HUDEP-2 (cell line): Measurements from ENCODE around the gene CCDC124.

ENCODE experiments used
- DNase-seq, 76 experiments: peaks; one replicate each; lab custom pipeline; 2025; ENCODE audit not compliant: unreplicated experiment in 76 of 76; lab: John Stamatoyannopoulos, UW

Gene CCDC124

DNA sequence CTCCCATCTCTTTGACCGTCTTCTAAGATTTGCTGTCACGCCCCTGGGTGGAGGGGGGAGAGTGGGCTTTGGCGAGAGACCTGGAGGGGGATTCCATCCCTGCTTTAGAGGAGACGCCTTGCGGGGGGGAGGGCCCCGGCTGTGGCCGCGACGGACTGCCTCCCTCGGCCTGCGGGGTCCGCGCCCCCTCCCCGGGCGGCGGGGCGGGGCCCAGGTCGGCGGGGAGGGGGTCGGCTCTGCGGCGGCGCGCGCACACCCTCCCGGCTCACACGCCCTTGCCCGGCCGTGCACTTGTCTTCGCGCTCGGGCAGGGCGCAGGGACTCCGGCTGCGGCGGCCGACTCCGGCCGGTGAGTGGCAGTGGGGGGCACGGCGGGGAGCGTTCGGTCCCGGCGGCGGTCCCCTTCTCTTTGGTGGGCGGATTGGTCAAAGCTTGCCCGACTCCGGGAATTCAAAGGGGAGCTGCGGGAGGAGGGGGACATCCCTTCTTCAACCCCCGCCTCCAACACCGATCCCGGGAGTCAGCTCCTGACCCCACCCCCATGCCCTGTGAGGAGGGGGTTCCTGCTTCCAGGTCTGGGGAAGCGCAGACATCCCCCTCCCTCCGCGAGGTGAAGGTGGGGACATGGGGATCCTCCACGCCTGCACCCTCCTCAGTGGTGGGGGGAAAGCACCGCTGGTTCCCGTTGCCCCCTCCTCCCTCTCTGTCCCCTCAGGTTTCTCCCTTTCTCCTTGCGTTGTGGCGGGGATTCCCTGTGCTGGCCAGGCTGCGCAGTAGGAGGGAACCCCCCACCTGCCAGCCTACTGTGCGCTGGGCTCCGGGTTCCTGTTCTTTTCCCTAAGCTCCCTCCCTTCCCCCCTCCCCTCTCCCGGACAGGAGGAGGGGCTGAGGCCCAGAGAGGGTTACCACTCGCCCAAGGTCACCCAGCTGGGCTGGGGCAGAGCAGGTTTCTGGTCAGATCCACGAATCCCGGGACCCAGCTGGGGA lies 19.5 kb downstream of the CCDC124 start:
- DNase-seq = no peak

- no peak for DNase-seq
These were observed 20.5 kb downstream of the CCDC124 start for GRCh38 chr19:17953316-17953801.

DNA sequence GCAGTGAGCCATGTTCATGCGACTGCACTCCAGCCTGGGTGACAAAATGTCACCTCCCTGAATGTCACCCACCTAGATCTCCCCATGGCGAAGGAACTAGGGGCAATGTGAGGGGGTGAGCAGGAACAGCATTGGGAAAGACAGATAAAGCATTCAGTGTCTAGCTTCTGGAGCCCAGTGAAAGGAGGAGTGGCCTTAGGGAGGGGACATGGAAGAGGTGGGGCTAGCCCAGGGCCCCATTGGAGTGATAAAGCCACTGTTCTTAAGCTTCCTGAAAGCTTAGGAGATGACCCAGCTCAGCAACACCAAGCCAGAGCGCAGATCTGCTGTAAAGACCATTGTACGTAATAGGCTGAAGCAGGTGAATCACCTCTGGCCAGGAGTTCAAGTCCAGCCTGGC lies 21.1 kb downstream of the CCDC124 start:
- DNase-seq = peak in 56 of 76 experiments; percentile 16 to 69 (median 46)

DNA sequence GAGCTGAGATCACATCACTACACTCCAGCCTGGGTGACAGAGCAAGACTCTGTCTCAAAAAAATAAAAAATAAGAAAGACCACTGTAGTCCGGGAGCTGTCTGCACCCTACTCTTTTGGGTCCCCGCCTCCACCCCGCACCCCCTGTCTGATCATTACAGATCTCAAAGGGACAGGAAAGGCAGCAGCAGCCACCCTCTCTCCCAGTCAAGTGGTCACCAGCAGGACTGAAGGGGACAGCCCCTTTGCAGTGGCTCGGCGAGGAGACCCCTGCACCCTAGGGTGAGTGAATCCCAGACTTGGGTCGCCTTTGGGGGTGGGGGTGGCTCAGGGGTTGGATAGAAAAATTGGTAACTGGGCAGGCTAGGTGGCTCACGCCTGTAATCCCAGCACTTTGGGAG lies 21.6 kb downstream of the CCDC124 start:
- no peak for DNase-seq

GRCh38 chr19:17957149-17957849 lies 24.5 kb downstream of the CCDC124 start:
- no peak for DNase-seq

DNA sequence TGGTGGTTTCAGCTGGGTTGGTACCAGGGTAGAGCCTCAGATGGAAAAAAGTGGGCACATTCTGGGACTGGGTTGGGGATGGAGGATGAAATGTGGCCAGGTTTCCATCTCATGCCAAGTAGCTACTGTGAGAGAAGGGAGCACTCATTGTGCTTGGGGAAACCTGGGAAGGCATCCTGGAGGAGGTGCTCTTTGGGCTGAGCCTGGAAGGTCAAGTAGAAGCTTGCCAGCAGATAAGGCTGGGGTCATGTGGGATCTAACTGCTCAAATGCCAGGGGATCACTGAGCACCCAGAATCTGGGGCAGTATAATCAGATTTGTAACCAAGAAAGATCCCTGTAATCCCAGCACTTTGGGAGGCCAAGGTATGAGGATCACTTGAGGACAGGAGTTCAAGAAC lies 25.1 kb downstream of the CCDC124 start:
- no peak for DNase-seq

GRCh38 chr19:17963936-17964691 lies 31.3 kb downstream of the CCDC124 start:
- no peak for DNase-seq

GRCh38 chr19:17965370-17966128 lies 32.7 kb downstream of the CCDC124 start:
- no peak for DNase-seq

- DNase-seq = no peak
These were observed 33.3 kb downstream of the CCDC124 start for GRCh38 chr19:17966129-17966483.

DNA sequence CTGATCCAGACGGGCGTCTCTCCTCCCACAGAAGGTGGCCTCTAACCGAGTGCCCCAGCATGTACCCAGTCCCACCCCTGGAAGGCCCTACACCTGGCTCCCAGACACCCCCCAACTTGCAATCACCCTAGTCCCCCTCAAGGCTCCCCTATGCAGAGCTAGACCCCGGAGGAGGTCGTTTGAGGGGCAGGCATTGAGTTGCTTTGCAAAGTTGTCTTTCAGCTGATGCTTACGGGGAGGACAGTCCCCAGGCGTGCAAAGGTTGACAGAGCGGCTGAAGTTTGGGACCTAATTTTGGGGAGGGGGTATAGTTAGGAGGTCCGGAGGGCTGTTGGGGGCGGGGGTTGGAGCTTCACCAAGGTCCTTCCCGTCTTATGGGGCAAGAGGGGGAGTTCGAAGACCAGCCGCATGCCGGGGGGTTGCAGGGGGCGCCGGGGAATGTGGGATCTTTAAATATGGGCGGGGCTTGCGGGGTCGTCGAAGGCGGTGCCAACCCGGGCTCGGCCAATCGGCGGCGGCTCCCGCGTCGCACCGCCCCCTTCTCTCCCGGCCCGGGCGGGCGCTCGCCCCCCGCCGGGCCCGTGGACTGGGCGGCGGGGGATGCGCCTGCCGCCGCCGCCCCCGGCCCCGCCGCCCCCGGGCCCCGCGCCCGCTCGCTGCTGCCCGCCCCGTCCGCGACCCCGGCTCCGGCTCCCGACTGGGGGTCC lies 33.9 kb downstream of the CCDC124 start, which contains the start of gene KCNN1:
Gene KCNN1 (plus strand): TSS at position 558 of the 707 bp plus-strand sequence. CDS start 6,782 bp downstream, outside the sequence.
- DNase-seq = no peak

DNA sequence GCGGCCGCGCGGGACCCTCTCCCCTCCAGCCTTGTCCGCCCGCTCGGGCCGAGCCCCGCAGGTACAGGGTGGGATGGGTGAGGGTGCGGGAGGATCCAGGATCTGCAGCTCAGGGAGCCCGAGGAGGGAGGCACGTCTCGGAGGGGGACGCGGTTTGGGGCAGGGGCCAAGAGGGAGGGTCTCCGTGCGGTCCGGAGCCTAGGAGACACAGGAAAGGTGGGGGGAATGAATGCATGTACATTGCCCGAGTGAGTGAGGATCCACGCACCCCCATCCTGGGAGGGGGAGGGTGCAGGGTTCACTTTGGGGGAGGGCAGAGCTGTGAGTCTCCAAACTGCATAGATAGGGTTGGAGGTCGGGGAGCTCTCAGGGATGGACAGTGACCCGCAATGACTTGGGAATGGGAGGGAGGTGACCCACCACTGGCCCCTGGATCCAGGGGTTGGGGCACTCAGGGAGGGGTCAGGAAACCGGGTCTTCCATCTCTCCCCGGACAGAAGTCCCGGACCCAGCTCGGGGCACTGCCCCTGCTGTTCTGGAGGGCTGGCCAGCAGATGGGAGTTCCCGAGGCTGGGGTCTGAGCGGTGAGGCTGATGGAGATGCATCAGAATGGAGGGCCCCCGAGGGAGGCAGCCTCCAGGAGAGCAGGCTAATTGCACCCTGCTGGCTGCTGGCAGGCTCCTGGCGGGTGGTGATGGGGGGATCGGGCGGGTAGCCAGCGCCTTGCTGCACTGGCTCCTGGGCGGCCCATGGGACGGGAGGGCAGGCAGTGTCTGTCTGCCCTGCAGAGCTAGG lies 34.6 kb downstream of the CCDC124 start:
- DNase-seq = no peak

GRCh38 chr19:17968362-17968761 lies 35.5 kb downstream of the CCDC124 start:
- DNase-seq = no peak

DNA sequence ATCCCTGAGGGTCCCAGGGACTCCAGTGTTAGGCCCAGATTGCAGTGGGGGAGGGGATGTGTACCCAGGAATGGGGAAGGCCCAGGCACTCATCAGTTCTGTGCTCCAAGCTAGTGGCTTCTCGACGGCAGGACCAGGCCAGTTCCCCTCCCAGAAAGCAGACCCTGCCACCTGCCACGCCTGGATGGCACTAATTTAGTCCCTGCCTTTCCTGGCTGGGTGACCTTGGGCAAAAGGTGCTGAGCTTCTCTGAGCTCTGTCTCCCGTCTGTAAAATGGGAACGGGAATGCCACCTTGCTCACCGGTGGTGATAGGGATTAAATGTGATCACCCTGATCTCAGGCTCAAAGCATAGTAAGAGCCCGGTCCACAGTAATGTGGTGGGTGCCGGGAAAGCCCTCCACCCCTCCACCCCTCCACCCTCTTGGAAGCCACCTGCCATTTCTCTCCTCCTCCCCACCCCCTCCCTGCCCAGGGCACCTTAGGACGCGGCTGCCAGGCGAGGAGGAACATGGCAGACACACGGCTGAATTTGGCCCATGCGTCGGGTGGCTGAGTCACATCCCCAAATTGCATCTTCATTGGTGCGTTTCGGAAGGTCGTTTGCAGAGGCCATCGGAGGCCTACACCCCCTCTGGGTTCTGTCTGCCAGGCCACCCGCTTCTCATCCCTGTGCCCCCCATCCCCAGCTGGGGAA lies 36.4 kb downstream of the CCDC124 start:
- no peak for DNase-seq

DNA sequence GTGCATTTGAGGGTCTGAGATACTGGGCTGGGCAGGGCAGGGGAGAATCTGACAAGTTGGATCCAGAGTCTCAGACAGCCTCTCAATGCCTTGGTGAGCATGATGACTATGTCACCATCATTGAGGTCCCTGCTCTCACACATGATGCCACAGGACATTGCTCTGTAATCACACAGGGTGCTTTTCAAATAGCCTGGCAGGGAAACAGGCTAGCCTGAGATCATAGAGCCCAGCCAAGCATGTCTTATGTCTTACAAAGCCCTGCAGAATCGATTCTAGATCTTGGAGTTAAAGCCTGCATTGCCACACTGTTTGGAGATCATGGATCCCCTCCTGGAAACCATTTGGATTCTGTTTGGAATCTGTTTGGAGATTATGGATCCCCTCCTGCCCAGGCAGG lies 39.4 kb downstream of the CCDC124 start:
- DNase-seq = no peak

- no peak for DNase-seq
These were observed 40.9 kb downstream of the CCDC124 start for GRCh38 chr19:17973759-17974158.

DNA sequence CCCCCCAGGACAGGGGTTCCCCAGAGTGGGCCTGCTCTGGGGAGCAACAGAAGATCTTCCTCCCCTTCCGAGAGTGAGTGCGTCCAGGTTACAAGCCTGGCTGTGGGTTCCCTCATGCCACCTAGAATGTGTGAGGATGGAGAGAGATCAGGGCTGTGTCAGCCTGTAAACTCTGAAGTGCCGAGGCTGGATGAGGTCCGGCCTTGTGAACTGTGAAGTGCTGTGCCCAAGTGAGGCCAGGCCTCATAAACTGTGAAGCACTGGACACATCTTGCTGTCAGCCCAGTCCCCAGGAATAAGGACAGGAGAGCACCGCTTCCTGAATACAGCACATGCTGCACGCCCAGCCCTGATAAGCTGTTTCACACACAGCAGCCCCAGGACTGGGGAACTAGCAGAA lies 41.7 kb downstream of the CCDC124 start:
- DNase-seq = no peak

- DNase-seq = no peak
These were observed 42.2 kb downstream of the CCDC124 start for GRCh38 chr19:17975032-17975431.

DNA sequence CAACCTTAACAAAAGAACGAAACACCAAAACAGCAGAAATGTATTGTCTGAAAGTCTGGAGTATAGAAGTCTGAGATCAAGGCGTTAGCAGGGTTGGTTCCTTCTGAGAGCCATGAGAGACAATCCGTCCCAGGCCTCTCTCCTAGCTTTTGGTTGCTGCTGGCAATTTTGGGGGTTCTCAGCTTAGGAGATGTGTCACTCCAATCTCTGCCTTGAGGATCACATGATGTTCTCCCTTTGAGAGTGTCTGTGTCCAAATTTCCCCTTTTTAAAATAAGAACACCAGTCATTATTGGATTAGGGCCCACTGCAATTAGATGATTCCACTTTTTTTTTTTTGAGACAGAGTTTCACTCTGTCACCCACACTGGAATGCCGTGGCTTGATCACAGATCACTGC lies 44.2 kb downstream of the CCDC124 start:
- no peak for DNase-seq
